Panc1 (cell line): Measurements from ENCODE around the gene TMEM106A. TPM values are rescaled to one million over a fixed set of nuclear protein-coding genes. Genes with fewer than 3 reads are reported as not detected.
A peak's percentile ranks its signal among the peaks of the same experiment; 100 is the strongest.

Experiments
- ATAC-seq: fragments of 200-7000 bp; cut with Tn5 transposase; 2 replicates; pipeline ENCODE4 v1.9.1; 2020; ENCODE audit warnings: mild to moderate bottlenecking, moderate library complexity
- BruUV-seq: library from RNA; stranded (reverse); fragments of 400-500 nt; replicated peaks from 2 replicates; lab custom pipeline; 2021; lab: Mats Ljungman, UMichigan
- CTCF ChIA-PET: fragments of 300-600 bp; sonication (Branson Sonifier 250); formaldehyde crosslinking; loops from one replicate; lab custom pipeline; 2022; ENCODE audit warnings: antibody characterized with exemption; lab: Charles Lee
- POLR2A ChIA-PET: fragments of 300-600 bp; sonication (Branson Sonifier 250); formaldehyde crosslinking; loops from one replicate; lab custom pipeline; 2022; ENCODE audit warnings: antibody characterized with exemption; lab: Charles Lee
- DNase-seq: peaks from one replicate; pipeline ENCODE4 v3.0.0-alpha.2; 2010; ENCODE audit warnings: low read depth, low spot score
- H3K27ac ChIP-seq: 2 replicates; pipeline ENCODE4 v1.5.1; 2011; ENCODE audit warnings: mild to moderate bottlenecking, low read length, inconsistent platforms
- H3K27me3 ChIP-seq: fragments of 200-500 bp; sonication (Bioruptor generic); 2 replicates; pipeline ENCODE4 v1.6.0; 2014; ENCODE audit warnings: low read length, inconsistent platforms; ENCODE audit not compliant: control insufficient read depth, insufficient read depth
- H3K36me3 ChIP-seq: fragments of 200-500 bp; sonication (Bioruptor generic); 2 replicates; pipeline ENCODE4 v1.5.1; 2014; ENCODE audit warnings: inconsistent platforms, mild to moderate bottlenecking, low read length, moderate library complexity; ENCODE audit not compliant: control insufficient read depth, insufficient read depth
- H3K4me1 ChIP-seq: 2 replicates; pipeline ENCODE4 v1.5.1; 2011; ENCODE audit warnings: inconsistent platforms, mild to moderate bottlenecking, low read length, moderate library complexity; ENCODE audit not compliant: control insufficient read depth, insufficient read depth
- H3K4me3 ChIP-seq, 2 experiments: 2 replicates each; pipeline ENCODE4 v1.5.1; 2011 to 2012; ENCODE audit warnings: low read depth in 2 of 2, low read length in 2 of 2, mild to moderate bottlenecking in 2 of 2, inconsistent platforms in 1 of 2, moderate library complexity in 1 of 2
- H3K9me3 ChIP-seq: fragments of 200-500 bp; sonication (Bioruptor generic); 2 replicates; pipeline ENCODE4 v1.5.1; 2014; ENCODE audit warnings: low read depth, mild to moderate bottlenecking, inconsistent platforms, low read length, moderate library complexity; ENCODE audit not compliant: control insufficient read depth, insufficient read depth
- POLR2AphosphoS5 ChIP-seq: IDR thresholded peaks from 2 replicates; pipeline ENCODE4 v1.6.1; 2012; ENCODE audit warnings: mild to moderate bottlenecking, low read depth, low read length, moderate library complexity
- SIN3A ChIP-seq: IDR thresholded peaks from 2 replicates; pipeline ENCODE4 v1.6.1; 2012; ENCODE audit warnings: low read depth, mild to moderate bottlenecking, low read length, moderate library complexity, borderline replicate concordance; ENCODE audit not compliant: insufficient read depth
- TCF7L2 ChIP-seq: IDR thresholded peaks from 2 replicates; pipeline ENCODE4 v1.6.1; 2011; ENCODE audit warnings: mild to moderate bottlenecking, low read depth, low read length, inconsistent platforms
- in situ Hi-C: cut with HindIII; loops from 2 replicates; pipeline ENCODE4 v1.10.0; 2016; ENCODE audit warnings: low sequenced_read_pairs, low pct_unique_long_range_greater_than_20kb
- intact Hi-C: fragments of 100-400 bp; cut with micrococcal nuclease; formaldehyde crosslinking; loops from one replicate; pipeline ENCODE4 v1.10.0; 2022; ENCODE audit not compliant: unreplicated experiment
- total RNA-seq: library from RNA; stranded (reverse); gene quantifications from one replicate; pipeline ENCODE4 v1.2.1, GENCODE V29; 2021; ENCODE audit not compliant: unreplicated experiment
- TF ChIP-seq, protein P1 (sequence below), 2 experiments: IDR thresholded peaks; 2 replicates each; pipeline ENCODE4 v1.6.1; 2011 to 2012; ENCODE audit warnings: low read depth in 2 of 2, control low read depth in 1 of 2, low read length in 1 of 2, mild to moderate bottlenecking in 1 of 2, moderate library complexity in 1 of 2; ENCODE audit not compliant: insufficient read depth in 1 of 2
- TF ChIP-seq, protein P2 (sequence below): fragments of 450-650 bp; IDR thresholded peaks from 2 replicates; pipeline ENCODE4 v1.5.1; 2017; ENCODE audit warnings: mild to moderate bottlenecking

Gene TMEM106A
- total RNA-seq, 1 experiment from 2014 or later: 3.5 TPM

DNA sequence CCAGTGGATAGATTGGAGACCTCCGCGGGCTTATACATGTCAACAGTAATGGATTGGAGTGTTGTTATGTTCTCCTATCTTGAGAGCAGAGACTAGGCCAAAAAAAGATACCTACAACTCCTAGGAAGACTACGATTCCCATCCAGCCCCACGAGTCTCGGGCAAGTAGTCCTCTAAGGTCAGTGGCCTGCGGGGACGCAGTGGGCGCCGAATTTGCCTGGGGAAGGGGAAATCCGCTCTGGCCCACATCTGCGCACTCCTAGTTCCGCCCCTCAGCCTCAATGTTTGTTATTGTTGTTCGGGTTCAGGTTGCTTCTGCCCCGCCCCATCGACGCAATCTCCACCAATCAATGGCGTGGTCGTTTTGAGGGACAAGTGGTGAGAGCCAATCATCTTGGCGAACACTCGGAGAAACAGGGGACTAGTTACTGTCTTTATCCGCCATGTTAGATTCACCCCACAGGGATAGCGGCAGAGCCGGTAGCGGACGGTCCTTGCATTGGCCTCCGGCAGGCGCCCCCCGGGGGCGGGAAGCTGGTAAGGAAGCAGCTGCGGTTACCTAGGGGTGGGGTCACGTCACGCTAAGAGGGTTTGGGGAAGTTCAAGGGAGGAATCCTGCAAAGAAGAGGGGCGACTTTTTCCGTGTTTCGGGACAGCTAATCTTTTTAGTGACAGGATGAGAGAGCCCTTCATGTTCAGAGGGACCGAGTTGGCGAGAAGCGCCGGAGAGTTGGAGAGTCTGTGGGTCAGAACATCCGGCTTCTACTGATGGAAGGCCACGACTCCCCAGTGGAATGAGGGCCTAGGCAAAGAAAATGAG is 40.7 kb upstream of the TMEM106A start, which contains the start of gene NBR1:
Gene NBR1, plus strand, starts transcription at position 449 of the 820 bp plus-strand sequence. CDS start 4,586 bp downstream, outside the sequence.
- H3K27me3 ChIP-seq: no peaks in the 10 kb centered on the region
- CTCF ChIA-PET: interaction anchor here (0.6 kb wide), 1 partner anchor 41 kb away, joined by 3 read pairs; the partner anchor contains the start of gene TMEM106A
- H3K4me3 ChIP-seq: peak within 1 kb of the TSS; percentile 86 to 92
- DNase-seq: peak; percentile 89
- POLR2A ChIA-PET: interaction anchor here (0.7 to 1.5 kb wide), 3 partner anchors 29 to 72 kb away, joined by 3 to 7 read pairs (median 3); partner anchors contain the start of gene BRCA1
- intact Hi-C loops (no loop called here), in situ Hi-C loops (no loop called here)
- no peaks in the 10 kb centered on the region for H3K9me3 ChIP-seq
- TF ChIP-seq, protein P1, sequence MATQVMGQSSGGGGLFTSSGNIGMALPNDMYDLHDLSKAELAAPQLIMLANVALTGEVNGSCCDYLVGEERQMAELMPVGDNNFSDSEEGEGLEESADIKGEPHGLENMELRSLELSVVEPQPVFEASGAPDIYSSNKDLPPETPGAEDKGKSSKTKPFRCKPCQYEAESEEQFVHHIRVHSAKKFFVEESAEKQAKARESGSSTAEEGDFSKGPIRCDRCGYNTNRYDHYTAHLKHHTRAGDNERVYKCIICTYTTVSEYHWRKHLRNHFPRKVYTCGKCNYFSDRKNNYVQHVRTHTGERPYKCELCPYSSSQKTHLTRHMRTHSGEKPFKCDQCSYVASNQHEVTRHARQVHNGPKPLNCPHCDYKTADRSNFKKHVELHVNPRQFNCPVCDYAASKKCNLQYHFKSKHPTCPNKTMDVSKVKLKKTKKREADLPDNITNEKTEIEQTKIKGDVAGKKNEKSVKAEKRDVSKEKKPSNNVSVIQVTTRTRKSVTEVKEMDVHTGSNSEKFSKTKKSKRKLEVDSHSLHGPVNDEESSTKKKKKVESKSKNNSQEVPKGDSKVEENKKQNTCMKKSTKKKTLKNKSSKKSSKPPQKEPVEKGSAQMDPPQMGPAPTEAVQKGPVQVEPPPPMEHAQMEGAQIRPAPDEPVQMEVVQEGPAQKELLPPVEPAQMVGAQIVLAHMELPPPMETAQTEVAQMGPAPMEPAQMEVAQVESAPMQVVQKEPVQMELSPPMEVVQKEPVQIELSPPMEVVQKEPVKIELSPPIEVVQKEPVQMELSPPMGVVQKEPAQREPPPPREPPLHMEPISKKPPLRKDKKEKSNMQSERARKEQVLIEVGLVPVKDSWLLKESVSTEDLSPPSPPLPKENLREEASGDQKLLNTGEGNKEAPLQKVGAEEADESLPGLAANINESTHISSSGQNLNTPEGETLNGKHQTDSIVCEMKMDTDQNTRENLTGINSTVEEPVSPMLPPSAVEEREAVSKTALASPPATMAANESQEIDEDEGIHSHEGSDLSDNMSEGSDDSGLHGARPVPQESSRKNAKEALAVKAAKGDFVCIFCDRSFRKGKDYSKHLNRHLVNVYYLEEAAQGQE (IDR thresholded peaks at IDR 0.05; ENCODE audit: insufficient read depth in 1 of 2, low read depth in 2 of 2, low read length in 1 of 2): no peak
- TF ChIP-seq SIN3A (0 out of 2 replicates have a peak, but pooled peaks have one; percentile 57), POLR2AphosphoS5 (peak; percentile 65)
- no TSS peak for BruUV-seq
- H3K36me3 ChIP-seq: no peaks in the 10 kb centered on the region; the same call in 1 of the 2 replicates
- H3K4me1 ChIP-seq: peaks cover 10% of the 10 kb centered on the region
- H3K27ac ChIP-seq: peak within 1 kb of the TSS; percentile 90
- peak; percentile 85 for ATAC-seq

DNA sequence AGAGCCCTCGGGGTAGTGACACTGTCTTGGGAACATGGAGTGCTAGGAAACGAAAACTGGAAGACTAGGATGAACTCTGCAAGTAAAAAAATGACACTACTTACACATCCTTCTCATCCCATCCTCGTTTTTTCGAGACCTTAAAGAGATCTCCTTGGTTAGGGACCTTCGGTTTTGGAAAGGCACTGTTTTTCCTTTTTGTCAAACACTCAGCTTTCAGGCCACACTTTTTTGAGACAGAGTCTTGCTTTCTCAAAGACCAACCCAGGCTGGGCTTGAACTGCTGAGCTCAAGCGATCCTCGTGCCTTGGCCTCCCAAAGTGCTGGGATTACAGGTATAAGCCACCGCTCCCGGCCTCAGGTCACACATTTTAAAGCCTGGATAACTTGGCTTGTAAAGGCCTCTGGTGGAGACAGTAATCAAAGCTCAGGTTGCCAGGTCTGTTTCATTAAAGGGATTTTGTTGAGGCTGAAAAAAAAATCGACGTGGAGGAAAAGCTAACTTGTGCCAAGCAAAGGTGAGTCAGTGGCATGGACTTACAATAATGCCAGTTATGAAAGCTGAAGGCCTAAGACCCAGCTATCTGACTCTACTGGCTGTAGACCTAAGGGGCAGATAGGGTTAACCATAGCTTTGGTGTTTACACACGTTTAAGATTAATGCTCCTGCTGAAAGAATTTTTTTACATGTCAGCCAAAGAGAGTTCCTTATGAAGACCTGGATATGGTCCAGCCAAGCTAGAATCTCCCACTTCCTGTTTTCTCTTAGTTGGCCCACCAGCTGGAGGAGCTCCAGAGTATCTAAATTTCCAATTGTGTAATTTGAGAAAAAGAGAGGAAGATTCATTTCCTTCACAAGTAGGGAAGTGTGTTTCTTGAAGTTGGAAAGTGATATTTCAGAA is 39.8 kb upstream of the TMEM106A start:
- H3K4me1 ChIP-seq: peaks cover 14% of the 10 kb centered on the region
- intact Hi-C loops: no loop called here
- BruUV-seq: TSS peak; percentile 96

More for the DNA sequence above, 39.8 kb upstream of the TMEM106A start:
- no peak for TF ChIP-seq POLR2AphosphoS5
- TF ChIP-seq TCF7L2: no peak
- TF ChIP-seq, protein P1 (IDR thresholded peaks at IDR 0.05; ENCODE audit: insufficient read depth in 1 of 2, low read depth in 2 of 2, low read length in 1 of 2): no peak
- TF ChIP-seq, protein P2, sequence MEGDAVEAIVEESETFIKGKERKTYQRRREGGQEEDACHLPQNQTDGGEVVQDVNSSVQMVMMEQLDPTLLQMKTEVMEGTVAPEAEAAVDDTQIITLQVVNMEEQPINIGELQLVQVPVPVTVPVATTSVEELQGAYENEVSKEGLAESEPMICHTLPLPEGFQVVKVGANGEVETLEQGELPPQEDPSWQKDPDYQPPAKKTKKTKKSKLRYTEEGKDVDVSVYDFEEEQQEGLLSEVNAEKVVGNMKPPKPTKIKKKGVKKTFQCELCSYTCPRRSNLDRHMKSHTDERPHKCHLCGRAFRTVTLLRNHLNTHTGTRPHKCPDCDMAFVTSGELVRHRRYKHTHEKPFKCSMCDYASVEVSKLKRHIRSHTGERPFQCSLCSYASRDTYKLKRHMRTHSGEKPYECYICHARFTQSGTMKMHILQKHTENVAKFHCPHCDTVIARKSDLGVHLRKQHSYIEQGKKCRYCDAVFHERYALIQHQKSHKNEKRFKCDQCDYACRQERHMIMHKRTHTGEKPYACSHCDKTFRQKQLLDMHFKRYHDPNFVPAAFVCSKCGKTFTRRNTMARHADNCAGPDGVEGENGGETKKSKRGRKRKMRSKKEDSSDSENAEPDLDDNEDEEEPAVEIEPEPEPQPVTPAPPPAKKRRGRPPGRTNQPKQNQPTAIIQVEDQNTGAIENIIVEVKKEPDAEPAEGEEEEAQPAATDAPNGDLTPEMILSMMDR: no peak; the same call in 1 of the 2 replicates
- no peak for TF ChIP-seq SIN3A
- CTCF ChIA-PET: interaction anchor here (0.6 kb wide), 1 partner anchor 40 kb away, joined by 3 read pairs; the partner anchor contains the start of gene TMEM106A
- in situ Hi-C loops: no loop called here
- H3K27ac ChIP-seq: peak overlapping the region; percentile 90
- no peaks in the 10 kb centered on the region for H3K9me3 ChIP-seq
- DNase-seq (peak; percentile 28), ATAC-seq (no peak)
- H3K27me3 ChIP-seq: no peaks in the 10 kb centered on the region
- H3K36me3 ChIP-seq: no peaks in the 10 kb centered on the region; the same call in 1 of the 2 replicates
- POLR2A ChIA-PET: interaction anchor here (0.6 to 1.5 kb wide), 4 partner anchors 28 to 147 kb away, joined by 3 to 7 read pairs (median 3); partner anchors contain the start of gene BRCA1
- H3K4me3 ChIP-seq: peak overlapping the region; percentile 86 to 92
